MV-4-11 (cell line): ENCODE results near the gene DDRGK1.

Experiments used
- DNase-seq: peaks from one replicate; lab custom pipeline; 2025; lab: John Stamatoyannopoulos, UW

The DDRGK1 gene

GRCh38 chr20:3204124-3204794 is at the start of gene DDRGK1:
DDRGK1 (minus strand) TSS chr20:3204682; CDS start chr20:3204627, 55 bp downstream.
- peak; percentile 83 for DNase-seq

GRCh38 chr20:3251806-3252205 is 47.3 kb upstream of the DDRGK1 start:
- DNase-seq: no peak

- DNase-seq: no peak
Measured at GRCh38 chr20:3250091-3250504, 45.6 kb upstream of the DDRGK1 start.

- DNase-seq: no peak
Measured at GRCh38 chr20:3248993-3249347, 44.5 kb upstream of the DDRGK1 start.

GRCh38 chr20:3248167-3248992 is 43.9 kb upstream of the DDRGK1 start:
- DNase-seq: peak; percentile 31

- no peak for DNase-seq
Measured at GRCh38 chr20:3247638-3248037, 43.2 kb upstream of the DDRGK1 start.

GRCh38 chr20:3246682-3247081 is 42.2 kb upstream of the DDRGK1 start:
- no peak for DNase-seq

- DNase-seq: no peak
Measured at GRCh38 chr20:3245711-3246110, 41.2 kb upstream of the DDRGK1 start.

GRCh38 chr20:3245156-3245555 is 40.7 kb upstream of the DDRGK1 start:
- no peak for DNase-seq

GRCh38 chr20:3244613-3245012 is 40.1 kb upstream of the DDRGK1 start:
- DNase-seq: no peak

- DNase-seq: no peak
Measured at GRCh38 chr20:3243718-3244358, 39.4 kb upstream of the DDRGK1 start.

- no peak for DNase-seq
Measured at GRCh38 chr20:3242172-3242692, 37.8 kb upstream of the DDRGK1 start.

- DNase-seq: no peak
Measured at GRCh38 chr20:3240776-3241363, 36.4 kb upstream of the DDRGK1 start.

GRCh38 chr20:3239867-3240775 is 35.6 kb upstream of the DDRGK1 start:
- no peak for DNase-seq

- DNase-seq: peak; percentile 70
Measured at GRCh38 chr20:3239026-3239866, 34.8 kb upstream of the DDRGK1 start, which contains the start of gene SLC4A11. SLC4A11 (minus strand) TSS chr20:3239190; CDS start chr20:3239137, 53 bp downstream.

- peak; percentile 31 for DNase-seq
Measured at GRCh38 chr20:3238616-3239025, 34.1 kb upstream of the DDRGK1 start.

GRCh38 chr20:3237958-3238615 is 33.6 kb upstream of the DDRGK1 start:
- no peak for DNase-seq

- DNase-seq: no peak
Measured at GRCh38 chr20:3237011-3237957, 32.8 kb upstream of the DDRGK1 start.
